Calu3 (cell line): ENCODE results near the gene GOSR2. TPM values are rescaled to one million over a fixed set of nuclear protein-coding genes. Genes with fewer than 3 reads are reported as not detected.

Experiments used
- BruUV-seq: library from RNA; stranded (reverse); fragments of 400-500 nt; replicated peaks from 2 replicates; lab custom pipeline; 2021; lab: Mats Ljungman, UMichigan
- CTCF ChIA-PET: fragments of 300-600 bp; sonication (Branson Sonifier 250); formaldehyde crosslinking; loops from one replicate; lab custom pipeline; 2022; ENCODE audit warnings: antibody characterized with exemption; lab: Charles Lee
- DNase-seq: peaks from one replicate; pipeline ENCODE4 v3.0.0; 2022
- H3K27ac Mint-ChIP-seq: one replicate; pipeline ENCODE4 v1.8.0; 2022; ENCODE audit warnings: mixed read lengths; ENCODE audit not compliant: unreplicated experiment
- H3K27me3 Mint-ChIP-seq: one replicate; pipeline ENCODE4 v1.8.0; 2022; ENCODE audit warnings: mixed read lengths; ENCODE audit not compliant: unreplicated experiment
- H3K36me3 Mint-ChIP-seq: one replicate; pipeline ENCODE4 v1.8.0; 2022; ENCODE audit warnings: mild to moderate bottlenecking, moderate library complexity, mixed read lengths; ENCODE audit not compliant: insufficient read depth, unreplicated experiment
- H3K4me1 Mint-ChIP-seq: one replicate; pipeline ENCODE4 v1.8.0; 2022; ENCODE audit warnings: mild to moderate bottlenecking, low read depth, mixed read lengths; ENCODE audit not compliant: unreplicated experiment
- H3K4me3 Mint-ChIP-seq: one replicate; pipeline ENCODE4 v1.8.0; 2022; ENCODE audit warnings: mild to moderate bottlenecking, low read depth, moderate library complexity, mixed read lengths; ENCODE audit not compliant: unreplicated experiment
- H3K9me3 Mint-ChIP-seq: one replicate; pipeline ENCODE4 v1.8.0; 2022; ENCODE audit warnings: low read depth, mixed read lengths; ENCODE audit not compliant: unreplicated experiment
- CTCF ChIP-seq: fragments of 200-600 bp; IDR thresholded peaks from one replicate; pipeline ENCODE4 v1.8.0; 2022; ENCODE audit warnings: antibody characterized with exemption; ENCODE audit not compliant: unreplicated experiment
- intact Hi-C: fragments of 100-400 bp; cut with micrococcal nuclease; formaldehyde crosslinking; loops from one replicate; pipeline ENCODE4 v1.10.0; 2022; ENCODE audit not compliant: unreplicated experiment
- total RNA-seq: library from RNA; stranded (reverse); gene quantifications from 2 replicates; pipeline ENCODE4 v1.2.3, GENCODE V29; 2022

GOSR2 gene
- total RNA-seq, 1 experiment from 2014 or later, result 91.2 TPM

DNA sequence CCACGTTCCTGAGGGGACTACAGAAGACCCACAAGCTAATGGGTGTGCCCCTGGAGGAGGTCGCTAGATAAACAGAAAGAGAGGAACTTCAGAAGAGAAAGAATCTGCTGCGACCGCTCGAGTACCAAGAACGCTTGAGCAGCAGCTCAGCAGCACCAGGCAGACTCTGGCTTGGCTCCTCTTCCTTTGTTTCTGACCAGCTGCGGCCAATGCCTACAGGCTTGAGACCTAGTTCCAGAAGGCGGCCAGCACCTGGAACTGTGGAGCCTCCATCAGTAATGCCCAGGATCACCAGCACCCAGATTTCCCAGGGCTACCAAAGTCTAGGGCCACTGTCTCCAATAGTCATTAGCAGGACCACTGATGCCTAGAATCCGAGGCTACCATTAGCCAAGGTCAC lies 26.0 kb upstream of the GOSR2 start:
- CTCF ChIA-PET, result no interaction called here
- peaks cover 96% of the 10 kb centered on the region for H3K27me3 Mint-ChIP-seq
- no TSS peak for BruUV-seq
- intact Hi-C loops, result no loop called here
- no peaks in the 10 kb centered on the region for H3K9me3 Mint-ChIP-seq
- H3K36me3 Mint-ChIP-seq, result no peaks in the 10 kb centered on the region
- H3K4me3 Mint-ChIP-seq, result no peak overlapping the region
- H3K4me1 Mint-ChIP-seq, result no peaks in the 10 kb centered on the region
- DNase-seq, result no peak
- no peak for TF ChIP-seq CTCF
- H3K27ac Mint-ChIP-seq, result no peak overlapping the region

- no TSS peak for BruUV-seq
- H3K36me3 Mint-ChIP-seq, result no peaks in the 10 kb centered on the region
- TF ChIP-seq CTCF, result no peak
- no peak overlapping the region for H3K4me3 Mint-ChIP-seq
- intact Hi-C loops, result no loop called here
- no peak for DNase-seq
- peaks cover 96% of the 10 kb centered on the region for H3K27me3 Mint-ChIP-seq
- no peak overlapping the region for H3K27ac Mint-ChIP-seq
- CTCF ChIA-PET, result no interaction called here
- no peaks in the 10 kb centered on the region for H3K9me3 Mint-ChIP-seq
- no peaks in the 10 kb centered on the region for H3K4me1 Mint-ChIP-seq
These were observed 24.6 kb upstream of the GOSR2 start for GRCh38 chr17:46898364-46898763.

GRCh38 chr17:46898860-46899259 lies 24.1 kb upstream of the GOSR2 start:
- Mint-ChIP-seq H3K4me3 (no peak overlapping the region), H3K9me3 (no peaks in the 10 kb centered on the region), H3K36me3 (no peaks in the 10 kb centered on the region), H3K4me1 (no peaks in the 10 kb centered on the region), H3K27me3 (peaks cover 96% of the 10 kb centered on the region), H3K27ac (no peak overlapping the region)
- intact Hi-C loops, result no loop called here
- TF ChIP-seq CTCF, result no peak
- no peak for DNase-seq
- BruUV-seq, result no TSS peak
- CTCF ChIA-PET, result no interaction called here

DNA sequence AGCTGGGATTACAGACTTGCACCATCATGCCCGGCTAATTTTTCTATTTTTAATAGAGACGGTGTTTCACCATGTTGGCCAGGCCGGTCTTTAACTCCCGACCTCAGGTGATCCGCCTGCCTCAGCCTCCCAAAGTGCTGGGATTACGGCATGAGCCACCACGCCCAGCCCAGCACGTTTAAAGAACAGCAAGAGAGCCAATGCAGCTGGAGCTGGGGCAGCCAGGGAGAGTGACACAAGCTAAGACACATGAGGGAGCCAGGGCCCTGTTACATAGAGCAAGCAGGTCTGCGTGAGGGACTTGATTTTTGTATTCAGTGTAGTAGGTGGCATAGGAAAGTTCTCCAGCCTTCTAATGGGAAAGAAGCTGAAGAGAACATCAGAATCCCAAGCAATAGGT lies 21.7 kb upstream of the GOSR2 start:
- CTCF ChIA-PET, result interaction anchor here (0.6 kb wide), 1 partner anchor 84 kb away, joined by 4 read pairs; no protein-coding TSS in a partner anchor
- H3K27ac Mint-ChIP-seq, result no peak overlapping the region
- DNase-seq, result no peak
- H3K4me1 Mint-ChIP-seq, result no peaks in the 10 kb centered on the region
- H3K9me3 Mint-ChIP-seq, result no peaks in the 10 kb centered on the region
- no peaks in the 10 kb centered on the region for H3K36me3 Mint-ChIP-seq
- H3K4me3 Mint-ChIP-seq, result no peak overlapping the region
- TF ChIP-seq CTCF, result no peak
- no TSS peak for BruUV-seq
- peaks cover 95% of the 10 kb centered on the region for H3K27me3 Mint-ChIP-seq
- intact Hi-C loops, result no loop called here
